CD4-positive, alpha-beta T cell treated with Interleukin-12 subunit alpha and Interleukin-12 subunit beta, for 1 hour (primary cell): Measurements from ENCODE around the gene MEGF11.

Source experiments
- DNase-seq: peaks from one replicate; pipeline ENCODE4 v3.0.0-alpha.2; 2020

MEGF11 gene

GRCh38 chr15:66253418-66254088 lies at the start of gene MEGF11:
TSS of gene MEGF11 (minus strand) at chr15:66253750. CDS start at chr15:66128403, 125,347 bp downstream.
- no peak for DNase-seq

- no peak for DNase-seq
These were observed 49.1 kb upstream of the MEGF11 start for GRCh38 chr15:66302489-66303278.

- DNase-seq: no peak
These were observed 45.3 kb upstream of the MEGF11 start for GRCh38 chr15:66298803-66299251.

GRCh38 chr15:66296186-66296585 lies 42.6 kb upstream of the MEGF11 start:
- no peak for DNase-seq

- DNase-seq: no peak
These were observed 41.3 kb upstream of the MEGF11 start for GRCh38 chr15:66294932-66295235.

GRCh38 chr15:66294157-66294931 lies 40.8 kb upstream of the MEGF11 start:
- peak; percentile 15 for DNase-seq

GRCh38 chr15:66293419-66294156 lies 40.0 kb upstream of the MEGF11 start, which contains the start of gene DIS3L:
TSS of gene DIS3L (plus strand) at chr15:66293568. CDS start at chr15:66293597, 29 bp downstream.
- DNase-seq: peak; percentile 68

GRCh38 chr15:66292571-66293418 lies 39.2 kb upstream of the MEGF11 start:
- no peak for DNase-seq

GRCh38 chr15:66291816-66292570 lies 38.4 kb upstream of the MEGF11 start:
- DNase-seq: no peak

GRCh38 chr15:66290518-66290917 lies 37.0 kb upstream of the MEGF11 start:
- no peak for DNase-seq

- no peak for DNase-seq
These were observed 36.5 kb upstream of the MEGF11 start for GRCh38 chr15:66290007-66290406.

GRCh38 chr15:66288551-66289185 lies 35.1 kb upstream of the MEGF11 start:
- no peak for DNase-seq

- DNase-seq: no peak
These were observed 34.5 kb upstream of the MEGF11 start for GRCh38 chr15:66288093-66288492.

- DNase-seq: peak; percentile 29
These were observed 34.0 kb upstream of the MEGF11 start for GRCh38 chr15:66287461-66288057.

- DNase-seq: no peak
These were observed 32.2 kb upstream of the MEGF11 start for GRCh38 chr15:66285533-66286280.

- DNase-seq: no peak
These were observed 30.7 kb upstream of the MEGF11 start for GRCh38 chr15:66284271-66284670.

- DNase-seq: no peak
These were observed 25.1 kb upstream of the MEGF11 start for GRCh38 chr15:66278671-66279070.

- DNase-seq: no peak
These were observed 24.5 kb upstream of the MEGF11 start for GRCh38 chr15:66278056-66278455.

GRCh38 chr15:66276546-66276945 lies 23.0 kb upstream of the MEGF11 start:
- no peak for DNase-seq
